ENCODE results near the gene ACTA2.

ACTA2 gene

GRCh38 chr10:88980800-88981199 lies 28.2 kb upstream of the ACTA2 start:
- peak overlapping the region; percentile 79 for H3K27ac ChIP-seq (ENCODE audit: low read length)

GRCh38 chr10:88980247-88980646 lies 27.7 kb upstream of the ACTA2 start:
- peaks cover 16 to 24% of the 10 kb centered on the region in 2 donors for H3K4me1 ChIP-seq (ENCODE audit: control insufficient read depth in 1 of 2, insufficient read depth in 2 of 2, low read length in 2 of 2)
- H3K27me3 ChIP-seq (ENCODE audit: low read depth, low read length) = no peaks in the 10 kb centered on the region
- no peaks in the 10 kb centered on the region for H3K9me3 ChIP-seq (ENCODE audit: control insufficient read depth in 1 of 2, low read length in 2 of 2)
- H3K36me3 ChIP-seq (ENCODE audit: control insufficient read depth in 1 of 2, insufficient read depth in 2 of 2, low read length in 2 of 2) = no peaks in the 10 kb centered on the region
- H3K27ac ChIP-seq (ENCODE audit: low read length) = peak overlapping the region; percentile 79
- H3K4me3 ChIP-seq (ENCODE audit: low read depth in 1 of 2, low read length in 2 of 2) = peak overlapping the region in 1 of 2 donors; percentile 14

More at GRCh38 chr10:88980800-88981199, 28.2 kb upstream of the ACTA2 start:
- Histone ChIP-seq H3K27me3 (ENCODE audit: low read depth, low read length) (no peaks in the 10 kb centered on the region), H3K36me3 (ENCODE audit: control insufficient read depth in 1 of 2, insufficient read depth in 2 of 2, low read length in 2 of 2) (no peaks in the 10 kb centered on the region), H3K9me3 (ENCODE audit: control insufficient read depth in 1 of 2, low read length in 2 of 2) (no peaks in the 10 kb centered on the region), H3K4me1 (ENCODE audit: control insufficient read depth in 1 of 2, insufficient read depth in 2 of 2, low read length in 2 of 2) (peaks cover 16 to 29% of the 10 kb centered on the region in 2 donors), H3K4me3 (ENCODE audit: low read depth in 1 of 2, low read length in 2 of 2) (no peak overlapping the region)

DNA sequence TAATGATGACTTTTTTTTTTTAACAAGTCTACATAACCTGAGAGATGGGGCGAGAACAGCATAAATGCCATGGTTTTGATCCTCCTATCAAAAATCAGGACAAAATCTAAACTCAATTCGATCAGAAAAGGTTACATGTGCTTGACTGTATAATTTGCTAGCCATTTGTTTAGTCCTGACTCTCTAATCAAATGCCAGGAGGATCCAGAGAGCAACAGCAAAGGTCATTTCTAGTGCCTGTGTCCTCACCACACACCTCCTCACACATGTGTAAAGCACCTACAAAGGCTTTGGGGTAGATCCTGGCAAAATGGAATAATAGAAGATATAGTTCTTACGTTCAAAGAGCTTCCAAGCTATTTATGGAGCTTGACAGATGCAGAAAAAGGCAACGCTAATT lies 27.0 kb upstream of the ACTA2 start:
- peaks cover 0 to 5% of the 10 kb centered on the region in 2 donors for H3K36me3 ChIP-seq (ENCODE audit: control insufficient read depth in 1 of 2, insufficient read depth in 2 of 2, low read length in 2 of 2)
- H3K4me1 ChIP-seq (ENCODE audit: control insufficient read depth in 1 of 2, insufficient read depth in 2 of 2, low read length in 2 of 2) = peaks cover 16 to 25% of the 10 kb centered on the region in 2 donors
- peak overlapping the region; percentile 79 for H3K27ac ChIP-seq (ENCODE audit: low read length)

DNA sequence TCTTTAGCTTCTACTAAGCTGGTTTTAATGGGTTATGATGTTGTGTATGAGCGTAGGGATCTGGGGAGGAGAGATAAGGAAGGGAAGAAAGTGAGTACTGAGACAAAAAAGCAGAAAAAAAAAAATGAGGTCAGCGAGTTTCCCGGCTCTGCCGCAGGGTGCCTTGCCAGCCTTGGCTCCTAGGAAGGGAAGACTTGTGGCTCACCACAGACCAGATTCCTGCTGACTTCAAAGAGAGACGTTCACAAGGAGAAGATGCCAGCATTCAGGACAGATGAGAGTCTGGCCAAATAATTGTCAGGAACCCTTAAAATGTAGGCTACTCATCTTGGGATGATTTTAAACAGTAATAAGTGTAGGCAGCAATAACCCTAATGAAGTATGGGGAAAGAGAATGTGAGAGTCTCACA lies 26.6 kb upstream of the ACTA2 start:
- peak overlapping the region; percentile 79 for H3K27ac ChIP-seq (ENCODE audit: low read length)
- H3K9me3 ChIP-seq (ENCODE audit: control insufficient read depth in 1 of 2, low read length in 2 of 2) = no peaks in the 10 kb centered on the region
- H3K4me1 ChIP-seq (ENCODE audit: control insufficient read depth in 1 of 2, insufficient read depth in 2 of 2, low read length in 2 of 2) = peaks cover 16 to 29% of the 10 kb centered on the region in 2 donors
- H3K27me3 ChIP-seq (ENCODE audit: low read depth, low read length) = no peaks in the 10 kb centered on the region
- no peak overlapping the region for H3K4me3 ChIP-seq (ENCODE audit: low read depth in 1 of 2, low read length in 2 of 2)
- peaks cover 0 to 5% of the 10 kb centered on the region in 2 donors for H3K36me3 ChIP-seq (ENCODE audit: control insufficient read depth in 1 of 2, insufficient read depth in 2 of 2, low read length in 2 of 2)

More for the DNA sequence above, 27.0 kb upstream of the ACTA2 start:
- no peak overlapping the region for H3K4me3 ChIP-seq (ENCODE audit: low read depth in 1 of 2, low read length in 2 of 2)
- H3K27me3 ChIP-seq (ENCODE audit: low read depth, low read length) = no peaks in the 10 kb centered on the region
- H3K9me3 ChIP-seq (ENCODE audit: control insufficient read depth in 1 of 2, low read length in 2 of 2) = no peaks in the 10 kb centered on the region

- Histone ChIP-seq H3K27ac (ENCODE audit: low read length) (peak overlapping the region; percentile 67), H3K4me3 (ENCODE audit: low read depth in 1 of 2, low read length in 2 of 2) (no peak overlapping the region), H3K4me1 (ENCODE audit: control insufficient read depth in 1 of 2, insufficient read depth in 2 of 2, low read length in 2 of 2) (peaks cover 16 to 30% of the 10 kb centered on the region in 2 donors), H3K36me3 (ENCODE audit: control insufficient read depth in 1 of 2, insufficient read depth in 2 of 2, low read length in 2 of 2) (peaks cover 0 to 5% of the 10 kb centered on the region in 2 donors), H3K9me3 (ENCODE audit: control insufficient read depth in 1 of 2, low read length in 2 of 2) (no peaks in the 10 kb centered on the region), H3K27me3 (ENCODE audit: low read depth, low read length) (no peaks in the 10 kb centered on the region)
These were observed 25.9 kb upstream of the ACTA2 start for GRCh38 chr10:88978463-88978862.

GRCh38 chr10:88975377-88975720 lies 22.8 kb upstream of the ACTA2 start:
- Histone ChIP-seq H3K4me3 (ENCODE audit: low read depth in 1 of 2, low read length in 2 of 2) (peak overlapping the region; percentile 69 to 74), H3K27ac (ENCODE audit: low read length) (peak overlapping the region; percentile 76), H3K27me3 (ENCODE audit: low read depth, low read length) (no peaks in the 10 kb centered on the region), H3K9me3 (ENCODE audit: control insufficient read depth in 1 of 2, low read length in 2 of 2) (no peaks in the 10 kb centered on the region), H3K36me3 (ENCODE audit: control insufficient read depth in 1 of 2, insufficient read depth in 2 of 2, low read length in 2 of 2) (peaks cover 0 to 5% of the 10 kb centered on the region in 2 donors), H3K4me1 (ENCODE audit: control insufficient read depth in 1 of 2, insufficient read depth in 2 of 2, low read length in 2 of 2) (peaks cover 4 to 21% of the 10 kb centered on the region in 2 donors)

GRCh38 chr10:88974446-88975376 lies 22.1 kb upstream of the ACTA2 start:
- Histone ChIP-seq H3K4me1 (ENCODE audit: control insufficient read depth in 1 of 2, insufficient read depth in 2 of 2, low read length in 2 of 2) (peaks cover 0 to 14% of the 10 kb centered on the region in 2 donors), H3K9me3 (ENCODE audit: control insufficient read depth in 1 of 2, low read length in 2 of 2) (no peaks in the 10 kb centered on the region), H3K36me3 (ENCODE audit: control insufficient read depth in 1 of 2, insufficient read depth in 2 of 2, low read length in 2 of 2) (peaks cover 0 to 5% of the 10 kb centered on the region in 2 donors), H3K27me3 (ENCODE audit: low read depth, low read length) (no peaks in the 10 kb centered on the region), H3K27ac (ENCODE audit: low read length) (peak overlapping the region; percentile 76), H3K4me3 (ENCODE audit: low read depth in 1 of 2, low read length in 2 of 2) (peak overlapping the region; percentile 69 to 74)

GRCh38 chr10:88974012-88974411 lies 21.4 kb upstream of the ACTA2 start:
- H3K27me3 ChIP-seq (ENCODE audit: low read depth, low read length) = no peaks in the 10 kb centered on the region
- no peak overlapping the region for H3K27ac ChIP-seq (ENCODE audit: low read length)
- no peak overlapping the region for H3K4me3 ChIP-seq (ENCODE audit: low read depth in 1 of 2, low read length in 2 of 2)
- H3K36me3 ChIP-seq (ENCODE audit: control insufficient read depth in 1 of 2, insufficient read depth in 2 of 2, low read length in 2 of 2) = peaks cover 0 to 5% of the 10 kb centered on the region in 2 donors
- H3K9me3 ChIP-seq (ENCODE audit: control insufficient read depth in 1 of 2, low read length in 2 of 2) = no peaks in the 10 kb centered on the region
- H3K4me1 ChIP-seq (ENCODE audit: control insufficient read depth in 1 of 2, insufficient read depth in 2 of 2, low read length in 2 of 2) = peaks cover 0 to 15% of the 10 kb centered on the region in 2 donors

DNA sequence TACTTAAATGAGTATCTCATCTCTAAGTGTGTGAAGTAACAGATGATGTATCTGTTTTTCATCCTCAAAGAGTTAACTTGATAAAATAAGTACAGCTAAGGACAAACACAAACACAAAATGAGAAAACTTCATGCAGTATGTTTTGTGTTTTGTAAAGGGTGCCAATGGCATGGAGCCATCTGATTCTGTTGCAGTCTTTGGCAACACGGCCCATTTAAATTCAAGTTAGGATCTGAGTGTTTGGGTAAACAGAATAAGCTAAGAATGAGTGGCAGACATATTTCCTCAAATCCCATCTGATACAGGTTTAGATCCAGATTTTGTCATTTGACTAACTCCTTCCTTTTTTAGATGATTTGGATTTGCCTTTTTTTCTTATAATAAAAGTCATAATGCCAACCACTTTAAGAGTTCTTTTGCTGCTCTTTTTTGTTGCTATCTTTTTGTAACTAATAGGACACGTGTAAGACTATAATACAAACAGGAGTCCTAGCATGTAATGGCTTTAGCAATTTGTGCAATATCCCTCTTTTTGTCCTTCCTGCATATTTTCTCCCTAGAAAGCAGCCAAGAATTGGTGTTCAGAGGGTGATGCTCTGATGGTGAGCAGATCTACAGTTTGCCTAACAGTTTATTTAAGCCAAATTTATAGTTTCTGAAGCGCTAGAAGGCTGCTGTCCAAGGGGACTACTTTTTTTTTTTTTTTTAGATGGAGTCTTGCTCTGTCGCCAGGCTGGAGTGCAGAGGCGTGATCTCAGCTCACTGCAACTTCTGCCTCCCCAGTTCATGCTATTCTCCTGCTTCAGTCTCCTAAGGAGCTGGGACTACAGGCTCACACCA lies 18.9 kb upstream of the ACTA2 start:
- no peaks in the 10 kb centered on the region for H3K27me3 ChIP-seq (ENCODE audit: low read depth, low read length)
- peaks cover 0 to 28% of the 10 kb centered on the region in 2 donors for H3K4me1 ChIP-seq (ENCODE audit: control insufficient read depth in 1 of 2, insufficient read depth in 2 of 2, low read length in 2 of 2)
- peaks cover 0 to 5% of the 10 kb centered on the region in 2 donors for H3K36me3 ChIP-seq (ENCODE audit: control insufficient read depth in 1 of 2, insufficient read depth in 2 of 2, low read length in 2 of 2)
- no peak overlapping the region for H3K27ac ChIP-seq (ENCODE audit: low read length)
- no peaks in the 10 kb centered on the region for H3K9me3 ChIP-seq (ENCODE audit: control insufficient read depth in 1 of 2, low read length in 2 of 2)
- H3K4me3 ChIP-seq (ENCODE audit: low read depth in 1 of 2, low read length in 2 of 2) = no peak overlapping the region

- no peaks in the 10 kb centered on the region for H3K9me3 ChIP-seq (ENCODE audit: control insufficient read depth in 1 of 2, low read length in 2 of 2)
- no peak overlapping the region for H3K4me3 ChIP-seq (ENCODE audit: low read depth in 1 of 2, low read length in 2 of 2)
- H3K27ac ChIP-seq (ENCODE audit: low read length) = no peak overlapping the region
- H3K36me3 ChIP-seq (ENCODE audit: control insufficient read depth in 1 of 2, insufficient read depth in 2 of 2, low read length in 2 of 2) = no peaks in the 10 kb centered on the region
- peaks cover 0 to 26% of the 10 kb centered on the region in 2 donors for H3K4me1 ChIP-seq (ENCODE audit: control insufficient read depth in 1 of 2, insufficient read depth in 2 of 2, low read length in 2 of 2)
- H3K27me3 ChIP-seq (ENCODE audit: low read depth, low read length) = no peaks in the 10 kb centered on the region
These were observed 15.8 kb upstream of the ACTA2 start for GRCh38 chr10:88968391-88968790.

GRCh38 chr10:88966797-88967196 lies 14.2 kb upstream of the ACTA2 start:
- Histone ChIP-seq H3K4me3 (ENCODE audit: low read depth in 1 of 2, low read length in 2 of 2) (no peak overlapping the region), H3K27ac (ENCODE audit: low read length) (no peak overlapping the region), H3K9me3 (ENCODE audit: control insufficient read depth in 1 of 2, low read length in 2 of 2) (no peaks in the 10 kb centered on the region), H3K4me1 (ENCODE audit: control insufficient read depth in 1 of 2, insufficient read depth in 2 of 2, low read length in 2 of 2) (peaks cover 0 to 26% of the 10 kb centered on the region in 2 donors), H3K36me3 (ENCODE audit: control insufficient read depth in 1 of 2, insufficient read depth in 2 of 2, low read length in 2 of 2) (no peaks in the 10 kb centered on the region), H3K27me3 (ENCODE audit: low read depth, low read length) (no peaks in the 10 kb centered on the region)
